GM12878 (cell line): Measurements from ENCODE around the gene MRPS5.

Source experiments
- IKZF1 ChIP-seq: fragments of 450-650 bp; conservative IDR thresholded peaks from 2 replicates; pipeline ENCODE4 v1.6.1; 2017; ENCODE audit warnings: antibody characterized with exemption, mild to moderate bottlenecking
- NFYB ChIP-seq: IDR thresholded peaks from 2 replicates; pipeline ENCODE4 v1.6.1; 2011; ENCODE audit warnings: low read depth, mild to moderate bottlenecking, low read length, improper control_type of control experiment, moderate library complexity; ENCODE audit not compliant: insufficient read depth
- TF ChIP-seq, protein P1 (sequence below), 3 experiments: IDR thresholded peaks in 2 of 3; conservative IDR thresholded peaks in 1 of 3; 2 replicates each; pipeline ENCODE4 v1.5.1; 2011; ENCODE audit warnings: low read depth in 3 of 3, low read length in 3 of 3, mild to moderate bottlenecking in 3 of 3, control low read depth in 2 of 3, moderate library complexity in 2 of 3, inconsistent platforms in 1 of 3, mixed read lengths in 1 of 3; ENCODE audit not compliant: control insufficient read depth in 2 of 3, insufficient read depth in 1 of 3; ENCODE audit errors: extremely low read depth in 1 of 3

GRCh38 chr2:95121407-95122196 lies at the start of gene MRPS5:
- TF ChIP-seq, protein P1, sequence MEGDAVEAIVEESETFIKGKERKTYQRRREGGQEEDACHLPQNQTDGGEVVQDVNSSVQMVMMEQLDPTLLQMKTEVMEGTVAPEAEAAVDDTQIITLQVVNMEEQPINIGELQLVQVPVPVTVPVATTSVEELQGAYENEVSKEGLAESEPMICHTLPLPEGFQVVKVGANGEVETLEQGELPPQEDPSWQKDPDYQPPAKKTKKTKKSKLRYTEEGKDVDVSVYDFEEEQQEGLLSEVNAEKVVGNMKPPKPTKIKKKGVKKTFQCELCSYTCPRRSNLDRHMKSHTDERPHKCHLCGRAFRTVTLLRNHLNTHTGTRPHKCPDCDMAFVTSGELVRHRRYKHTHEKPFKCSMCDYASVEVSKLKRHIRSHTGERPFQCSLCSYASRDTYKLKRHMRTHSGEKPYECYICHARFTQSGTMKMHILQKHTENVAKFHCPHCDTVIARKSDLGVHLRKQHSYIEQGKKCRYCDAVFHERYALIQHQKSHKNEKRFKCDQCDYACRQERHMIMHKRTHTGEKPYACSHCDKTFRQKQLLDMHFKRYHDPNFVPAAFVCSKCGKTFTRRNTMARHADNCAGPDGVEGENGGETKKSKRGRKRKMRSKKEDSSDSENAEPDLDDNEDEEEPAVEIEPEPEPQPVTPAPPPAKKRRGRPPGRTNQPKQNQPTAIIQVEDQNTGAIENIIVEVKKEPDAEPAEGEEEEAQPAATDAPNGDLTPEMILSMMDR (IDR thresholded peaks at IDR 0.05 in 2 of 3, conservative IDR thresholded peaks at IDR 0.05 in 1 of 3; ENCODE audit: control insufficient read depth in 2 of 3, extremely low read depth in 1 of 3, insufficient read depth in 1 of 3, low read depth in 3 of 3, low read length in 3 of 3), result 0 out of 6 replicates have a peak, but pooled peaks of 2 of the 3 experiments have one; percentile 5 to 23
- TF ChIP-seq NFYB (no peak), IKZF1 (peak; percentile 91)
